GM21423 (cell line): ENCODE measurements around the gene BAK1.

ENCODE experiments used
- ATAC-seq: cut with Tn5 transposase; IDR thresholded peaks from one replicate; pipeline ENCODE4 v1.9.1; 2021; ENCODE audit warnings: mild to moderate bottlenecking, moderate library complexity; ENCODE audit not compliant: unreplicated experiment

Gene BAK1

GRCh38 chr6:33579828-33580714 lies at the start of gene BAK1:
TSS of gene BAK1 (minus strand) at chr6:33580276. CDS start at chr6:33577604, 2,672 bp downstream.
- ATAC-seq: peak; percentile 80

- no peak for ATAC-seq
Measured at GRCh38 chr6:33628401-33628964, 48.4 kb upstream of the BAK1 start.

GRCh38 chr6:33627876-33628275 lies 47.8 kb upstream of the BAK1 start:
- ATAC-seq: no peak

GRCh38 chr6:33624856-33625255 lies 44.8 kb upstream of the BAK1 start:
- no peak for ATAC-seq

GRCh38 chr6:33623895-33624381 lies 43.9 kb upstream of the BAK1 start:
- no peak for ATAC-seq

- no peak for ATAC-seq
Measured at GRCh38 chr6:33622456-33623431, 42.7 kb upstream of the BAK1 start.

GRCh38 chr6:33621711-33622388 lies 41.8 kb upstream of the BAK1 start:
- ATAC-seq: no peak

- peak; percentile 63 for ATAC-seq
Measured at GRCh38 chr6:33620856-33621710, 41.0 kb upstream of the BAK1 start, which contains the start of gene ITPR3. TSS of gene ITPR3 (plus strand) at chr6:33621322. CDS start at chr6:33621603, 281 bp downstream.

- no peak for ATAC-seq
Measured at GRCh38 chr6:33620158-33620855, 40.2 kb upstream of the BAK1 start.

GRCh38 chr6:33619166-33619840 lies 39.2 kb upstream of the BAK1 start:
- no peak for ATAC-seq

- ATAC-seq: no peak
Measured at GRCh38 chr6:33616913-33617312, 36.8 kb upstream of the BAK1 start.

GRCh38 chr6:33616113-33616512 lies 36.0 kb upstream of the BAK1 start:
- no peak for ATAC-seq

GRCh38 chr6:33613795-33614168 lies 33.7 kb upstream of the BAK1 start:
- no peak for ATAC-seq

GRCh38 chr6:33613146-33613794 lies 33.2 kb upstream of the BAK1 start:
- ATAC-seq: no peak

GRCh38 chr6:33610779-33611732 lies 31.0 kb upstream of the BAK1 start:
- no peak for ATAC-seq

- ATAC-seq: no peak
Measured at GRCh38 chr6:33610067-33610466, 30.0 kb upstream of the BAK1 start.

- ATAC-seq: no peak
Measured at GRCh38 chr6:33609528-33609927, 29.5 kb upstream of the BAK1 start.
